ENCODE data around the gene KCTD17. TPM values are rescaled to one million over a fixed set of nuclear protein-coding genes. Genes with fewer than 3 reads are reported as not detected.

The KCTD17 gene
- total RNA-seq, 4 donors from 2014 or later = 17.9 to 35.8 (median 28.7) TPM

- no peak for TF ChIP-seq EP300 (IDR thresholded peaks at IDR 0.05)
- no peak overlapping the region for H3K4me3 ChIP-seq
- peaks cover 0 to 24% (median 3%) of the 10 kb centered on the region in 4 donors for H3K27me3 ChIP-seq
- no peaks in the 10 kb centered on the region for H3K4me1 ChIP-seq
- intact Hi-C loops (cut with DNase I) = no loop called here
- no peak overlapping the region for H3K27ac ChIP-seq (replicated peaks in 1 of 4)
- DNase-seq (ENCODE audit: extremely low spot score) = no peak
- H3K36me3 ChIP-seq = peaks cover 7 to 46% (median 39%) of the 10 kb centered on the region in 4 donors
- WGBS = 100% methylated on average over 12 of the region's 15 CpGs
- no peaks in the 10 kb centered on the region for H3K9me3 ChIP-seq
Measured at GRCh38 chr22:37062702-37063381, 11.3 kb downstream of the KCTD17 start.

- Histone ChIP-seq H3K36me3 (peaks cover 3 to 37% (median 30%) of the 10 kb centered on the region in 4 donors), H3K4me3 (no peak overlapping the region), H3K27me3 (peaks cover 0 to 33% (median 12%) of the 10 kb centered on the region in 4 donors), H3K4me1 (peaks cover 0 to 1% (median 0%) of the 10 kb centered on the region in 4 donors), H3K27ac (replicated peaks in 1 of 4) (no peak overlapping the region), H3K9me3 (no peaks in the 10 kb centered on the region)
- 86% methylated on average over 23 of the region's 28 CpGs for WGBS
- intact Hi-C loops (cut with DNase I) = no loop called here
- DNase-seq (ENCODE audit: extremely low spot score) = no peak
- no peak for TF ChIP-seq POLR2A (IDR thresholded peaks at IDR 0.05; ENCODE audit: low read depth)
- TF ChIP-seq, protein P1, sequence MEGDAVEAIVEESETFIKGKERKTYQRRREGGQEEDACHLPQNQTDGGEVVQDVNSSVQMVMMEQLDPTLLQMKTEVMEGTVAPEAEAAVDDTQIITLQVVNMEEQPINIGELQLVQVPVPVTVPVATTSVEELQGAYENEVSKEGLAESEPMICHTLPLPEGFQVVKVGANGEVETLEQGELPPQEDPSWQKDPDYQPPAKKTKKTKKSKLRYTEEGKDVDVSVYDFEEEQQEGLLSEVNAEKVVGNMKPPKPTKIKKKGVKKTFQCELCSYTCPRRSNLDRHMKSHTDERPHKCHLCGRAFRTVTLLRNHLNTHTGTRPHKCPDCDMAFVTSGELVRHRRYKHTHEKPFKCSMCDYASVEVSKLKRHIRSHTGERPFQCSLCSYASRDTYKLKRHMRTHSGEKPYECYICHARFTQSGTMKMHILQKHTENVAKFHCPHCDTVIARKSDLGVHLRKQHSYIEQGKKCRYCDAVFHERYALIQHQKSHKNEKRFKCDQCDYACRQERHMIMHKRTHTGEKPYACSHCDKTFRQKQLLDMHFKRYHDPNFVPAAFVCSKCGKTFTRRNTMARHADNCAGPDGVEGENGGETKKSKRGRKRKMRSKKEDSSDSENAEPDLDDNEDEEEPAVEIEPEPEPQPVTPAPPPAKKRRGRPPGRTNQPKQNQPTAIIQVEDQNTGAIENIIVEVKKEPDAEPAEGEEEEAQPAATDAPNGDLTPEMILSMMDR (IDR thresholded peaks at IDR 0.05) = no peak
- no peak for TF ChIP-seq POLR2AphosphoS5 (IDR thresholded peaks at IDR 0.05)
- TF ChIP-seq EP300 (IDR thresholded peaks at IDR 0.05) = no peak
Measured at GRCh38 chr22:37063431-37064420, 12.2 kb downstream of the KCTD17 start.

DNA sequence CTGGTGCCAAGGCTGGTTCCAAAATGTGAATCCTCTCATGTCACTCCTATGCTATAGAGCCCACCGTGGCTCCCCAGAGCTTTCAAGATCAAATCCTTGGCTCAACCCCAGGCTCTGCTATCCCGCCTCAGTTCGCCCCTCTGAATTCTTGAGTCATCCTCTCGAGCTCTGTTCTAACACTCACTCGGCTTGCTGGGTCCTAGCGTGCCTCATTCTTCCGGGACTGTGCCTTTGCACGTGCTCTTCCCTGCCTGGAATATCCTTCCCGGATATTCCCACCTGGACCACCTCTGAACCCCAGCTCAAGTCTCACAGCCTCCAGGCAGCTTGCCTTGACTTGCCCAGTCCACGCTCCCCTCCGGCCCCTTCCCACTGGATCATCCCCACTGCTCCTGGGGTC lies 13.0 kb downstream of the KCTD17 start:
- 92% methylated on average over 11 of the region's 11 CpGs for WGBS
- Histone ChIP-seq H3K27ac (replicated peaks in 1 of 4) (no peak overlapping the region), H3K4me3 (no peak overlapping the region), H3K36me3 (peaks cover 0 to 29% (median 22%) of the 10 kb centered on the region in 4 donors), H3K27me3 (peaks cover 0 to 41% (median 18%) of the 10 kb centered on the region in 4 donors), H3K4me1 (peaks cover 0 to 4% (median 0%) of the 10 kb centered on the region in 4 donors), H3K9me3 (no peaks in the 10 kb centered on the region)
- TF ChIP-seq POLR2AphosphoS5 (IDR thresholded peaks at IDR 0.05) (no peak), POLR2A (IDR thresholded peaks at IDR 0.05; ENCODE audit: low read depth) (no peak), EP300 (IDR thresholded peaks at IDR 0.05) (no peak)
- TF ChIP-seq, protein P1 (IDR thresholded peaks at IDR 0.05) = no peak
- DNase-seq (ENCODE audit: extremely low spot score) = no peak
- intact Hi-C loops (cut with DNase I) = no loop called here

DNA sequence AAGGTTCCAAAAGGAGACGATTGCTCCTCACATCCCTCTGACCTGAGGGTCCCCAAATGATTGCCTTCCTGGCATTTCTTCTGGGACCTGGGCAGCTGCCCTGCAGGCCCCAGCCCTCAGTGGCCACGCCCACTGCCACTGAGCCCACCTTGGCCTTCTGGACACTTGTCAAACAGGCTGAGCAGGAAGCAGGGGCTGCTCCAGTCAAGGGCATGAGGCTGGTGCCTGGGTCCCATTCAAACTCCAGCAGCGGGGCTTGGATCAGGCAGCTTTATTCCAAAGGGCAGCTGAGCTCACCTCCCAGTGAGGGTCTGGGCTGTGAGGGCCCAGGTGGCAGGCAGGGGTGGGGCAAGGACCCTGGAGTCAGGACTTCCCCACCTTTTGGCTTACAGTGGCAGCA lies 13.6 kb downstream of the KCTD17 start:
- no peak for DNase-seq (ENCODE audit: extremely low spot score)
- no peaks in the 10 kb centered on the region for H3K9me3 ChIP-seq
- H3K4me1 ChIP-seq = peaks cover 0 to 4% (median 0%) of the 10 kb centered on the region in 4 donors
- no peak for TF ChIP-seq POLR2A (IDR thresholded peaks at IDR 0.05; ENCODE audit: low read depth)
- TF ChIP-seq EP300 (IDR thresholded peaks at IDR 0.05) = no peak
- TF ChIP-seq POLR2AphosphoS5 (IDR thresholded peaks at IDR 0.05) = no peak
- TF ChIP-seq, protein P1 (IDR thresholded peaks at IDR 0.05) = no peak
- no peak overlapping the region for H3K27ac ChIP-seq (replicated peaks in 1 of 4)
- WGBS = 72% methylated on average over 2 of the region's 3 CpGs
- H3K36me3 ChIP-seq = peaks cover 0 to 22% (median 16%) of the 10 kb centered on the region in 4 donors
- H3K27me3 ChIP-seq = peaks cover 0 to 48% (median 24%) of the 10 kb centered on the region in 4 donors
- H3K4me3 ChIP-seq = no peak overlapping the region
- intact Hi-C loops (cut with DNase I) = no loop called here

GRCh38 chr22:37065961-37066360 lies 14.4 kb downstream of the KCTD17 start:
- no peak for DNase-seq (ENCODE audit: extremely low spot score)
- 74% methylated on average over 7 of the region's 9 CpGs for WGBS
- H3K27me3 ChIP-seq = peaks cover 0 to 55% (median 28%) of the 10 kb centered on the region in 4 donors
- H3K9me3 ChIP-seq = no peaks in the 10 kb centered on the region
- peaks cover 0 to 4% (median 0%) of the 10 kb centered on the region in 4 donors for H3K4me1 ChIP-seq
- no peak overlapping the region for H3K27ac ChIP-seq (replicated peaks in 1 of 4)
- TF ChIP-seq EP300 (IDR thresholded peaks at IDR 0.05) (no peak), POLR2AphosphoS5 (IDR thresholded peaks at IDR 0.05) (no peak), POLR2A (IDR thresholded peaks at IDR 0.05; ENCODE audit: low read depth) (no peak)
- TF ChIP-seq, protein P1 (IDR thresholded peaks at IDR 0.05) = no peak
- peaks cover 0 to 14% (median 8%) of the 10 kb centered on the region in 4 donors for H3K36me3 ChIP-seq
- H3K4me3 ChIP-seq = no peak overlapping the region
- intact Hi-C loops (cut with DNase I) = no loop called here

All from esophagus muscularis mucosa (tissue), 4 donors.